Vagina (tissue), 2 donors: ENCODE measurements around the gene CNEP1R1.

Source experiments
- CTCF ChIP-seq, 3 experiments: fragments of 450-650 bp in 2 of 3; fragments of 200-600 bp in 1 of 3; sonication (generic) in 1 of 3; IDR thresholded peaks; one replicate each; pipeline ENCODE4 v1.5.1; 2017 to 2019; ENCODE audit warnings: antibody characterized with exemption in 3 of 3, mild to moderate bottlenecking in 2 of 3, moderate library complexity in 2 of 3
- POLR2A ChIP-seq, 2 donors: fragments of 450-650 bp; IDR thresholded peaks; one replicate each; pipeline ENCODE4 v1.6.1; 2017; ENCODE audit warnings: antibody characterized with exemption in 2 of 2, mild to moderate bottlenecking in 2 of 2, moderate library complexity in 2 of 2
- POLR2AphosphoS5 ChIP-seq, 2 donors: sonication (generic); formaldehyde crosslinking; IDR thresholded peaks; one replicate each; pipeline ENCODE4 v1.9.0; 2017; ENCODE audit warnings: antibody characterized with exemption in 2 of 2, mild to moderate bottlenecking in 2 of 2, low read depth in 1 of 2; ENCODE audit not compliant: insufficient read depth in 1 of 2

GRCh38 chr16:50015631-50016030, 9.4 kb upstream of the CNEP1R1 start:
- TF ChIP-seq CTCF (IDR thresholded peaks at IDR 0.05) (no peak), POLR2A (IDR thresholded peaks at IDR 0.05) (no peak), POLR2AphosphoS5 (IDR thresholded peaks at IDR 0.05; ENCODE audit: insufficient read depth in 1 of 2, low read depth in 1 of 2) (no peak)
